ENCODE measurements around the gene MMAB. TPM values are rescaled to one million over a fixed set of nuclear protein-coding genes. Genes with fewer than 3 reads are reported as not detected.
A peak's percentile ranks its signal among the peaks of the same experiment; 100 is the strongest.

The MMAB gene
- total RNA-seq, 4 donors from 2014 or later: 4.4 to 18.7 (median 11.9) TPM

DNA sequence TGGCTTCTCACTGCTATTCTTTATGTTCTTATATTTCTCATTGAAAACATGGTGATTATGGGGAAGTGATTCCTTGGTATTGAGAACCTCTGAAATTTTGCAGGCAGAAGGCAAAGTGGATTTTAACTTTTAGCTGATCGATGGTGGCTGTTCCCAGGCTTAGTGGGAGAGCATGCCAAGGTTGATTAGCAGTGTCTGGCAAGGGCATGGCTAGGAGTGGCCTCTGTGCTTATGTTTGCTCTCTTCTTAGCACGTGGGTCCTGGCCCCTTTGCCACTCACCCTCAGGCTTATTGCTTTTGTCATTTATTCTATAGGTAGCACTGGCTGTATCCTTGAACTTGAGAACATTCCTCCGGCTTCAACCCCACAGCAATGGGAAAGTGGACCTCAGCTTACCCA lies 2.4 kb upstream of the MMAB start:
- Histone ChIP-seq H3K4me3 (no peak overlapping the region), H3K4me1 (peaks cover 7 to 18% (median 13%) of the 10 kb centered on the region in 4 donors), H3K27ac (no peak overlapping the region), H3K27me3 (no peaks in the 10 kb centered on the region), H3K9me3 (no peaks in the 10 kb centered on the region), H3K36me3 (peaks cover 0 to 17% (median 3%) of the 10 kb centered on the region in 4 donors)
- intact Hi-C loops (cut with DNase I; ENCODE audit: low total_unique reads) (no loop called here), in situ Hi-C loops (cut with MboI; ENCODE audit: low pct_ligation_motif_present in 1 of 4, low pct_unique_long_range_greater_than_20kb in 1 of 4, low sequenced_read_pairs in 3 of 4) (no loop called here)
- no peak for DNase-seq
- WGBS, 2 donors (ENCODE audit: low coverage in 1 of 2): 88 to 100% methylated on average over 2 to 3 of the region's 3 CpGs
- no peak for TF ChIP-seq EP300 (IDR thresholded peaks at IDR 0.05; ENCODE audit: low read depth)
- TF ChIP-seq, protein P1, sequence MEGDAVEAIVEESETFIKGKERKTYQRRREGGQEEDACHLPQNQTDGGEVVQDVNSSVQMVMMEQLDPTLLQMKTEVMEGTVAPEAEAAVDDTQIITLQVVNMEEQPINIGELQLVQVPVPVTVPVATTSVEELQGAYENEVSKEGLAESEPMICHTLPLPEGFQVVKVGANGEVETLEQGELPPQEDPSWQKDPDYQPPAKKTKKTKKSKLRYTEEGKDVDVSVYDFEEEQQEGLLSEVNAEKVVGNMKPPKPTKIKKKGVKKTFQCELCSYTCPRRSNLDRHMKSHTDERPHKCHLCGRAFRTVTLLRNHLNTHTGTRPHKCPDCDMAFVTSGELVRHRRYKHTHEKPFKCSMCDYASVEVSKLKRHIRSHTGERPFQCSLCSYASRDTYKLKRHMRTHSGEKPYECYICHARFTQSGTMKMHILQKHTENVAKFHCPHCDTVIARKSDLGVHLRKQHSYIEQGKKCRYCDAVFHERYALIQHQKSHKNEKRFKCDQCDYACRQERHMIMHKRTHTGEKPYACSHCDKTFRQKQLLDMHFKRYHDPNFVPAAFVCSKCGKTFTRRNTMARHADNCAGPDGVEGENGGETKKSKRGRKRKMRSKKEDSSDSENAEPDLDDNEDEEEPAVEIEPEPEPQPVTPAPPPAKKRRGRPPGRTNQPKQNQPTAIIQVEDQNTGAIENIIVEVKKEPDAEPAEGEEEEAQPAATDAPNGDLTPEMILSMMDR (IDR thresholded peaks at IDR 0.05): no peak
- TF ChIP-seq POLR2AphosphoS5 (IDR thresholded peaks at IDR 0.05): no peak
- no peak for TF ChIP-seq POLR2A (IDR thresholded peaks at IDR 0.05)

DNA sequence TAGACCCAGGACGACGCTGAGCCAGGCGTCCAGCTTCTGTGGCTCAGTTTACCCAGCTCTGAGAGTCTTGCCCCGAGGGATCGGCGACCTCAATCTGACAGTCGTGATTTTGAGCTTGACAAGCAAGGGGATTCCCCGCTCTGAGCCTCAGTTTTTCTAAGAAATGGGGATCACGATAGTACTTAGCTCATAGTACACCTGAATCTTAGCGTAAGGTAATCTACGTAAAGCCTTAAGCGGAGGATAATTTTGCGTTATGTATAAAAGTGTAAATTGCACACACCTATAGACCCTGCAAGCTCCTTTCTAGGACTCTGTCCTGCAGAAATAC lies 575 bp upstream of the MMAB start:
- Histone ChIP-seq H3K4me3 (peak overlapping the region; percentile 55 to 83 (median 72)), H3K27me3 (no peaks in the 10 kb centered on the region), H3K27ac (peak overlapping the region; percentile 69 to 93 (median 83)), H3K4me1 (peaks cover 7 to 18% (median 13%) of the 10 kb centered on the region in 4 donors), H3K9me3 (no peaks in the 10 kb centered on the region), H3K36me3 (peaks cover 0 to 17% (median 3%) of the 10 kb centered on the region in 4 donors)
- no peak for DNase-seq
- in situ Hi-C loops (cut with MboI; ENCODE audit: low pct_ligation_motif_present in 1 of 4, low pct_unique_long_range_greater_than_20kb in 1 of 4, low sequenced_read_pairs in 3 of 4) (no loop called here), intact Hi-C loops (cut with DNase I; ENCODE audit: low total_unique reads) (no loop called here)
- TF ChIP-seq POLR2AphosphoS5 (IDR thresholded peaks at IDR 0.05): no peak
- TF ChIP-seq POLR2A (IDR thresholded peaks at IDR 0.05): no peak
- no peak for TF ChIP-seq EP300 (IDR thresholded peaks at IDR 0.05; ENCODE audit: low read depth)
- TF ChIP-seq, protein P1 (IDR thresholded peaks at IDR 0.05): no peak
- 2% methylated on average over 8 of the region's 13 CpGs; no CpG with 5 or more reads in 1 of the 2 donors for WGBS, 2 donors (ENCODE audit: low coverage in 1 of 2)

DNA sequence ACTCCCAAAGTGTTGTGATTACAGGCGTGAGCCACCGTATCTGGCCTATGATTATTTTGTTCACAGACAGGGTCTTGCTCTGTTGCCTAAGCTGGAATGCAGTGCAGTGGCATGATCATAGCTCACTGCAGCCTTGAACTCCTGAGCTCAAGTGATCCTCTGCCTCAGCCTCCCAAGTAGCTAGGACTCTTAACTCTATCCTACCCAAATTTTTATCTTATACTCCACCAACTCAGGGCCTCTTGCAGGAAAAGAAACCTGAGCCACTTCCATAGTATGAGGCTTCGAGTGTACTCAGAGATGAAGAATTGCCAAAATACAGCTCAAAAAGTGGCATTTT lies 828 bp downstream of the MMAB start:
- H3K4me1 ChIP-seq: peaks cover 7 to 18% (median 13%) of the 10 kb centered on the region in 4 donors
- H3K27ac ChIP-seq: peak overlapping the region in 3 of 4 donors; percentile 81 to 93 (median 85)
- intact Hi-C loops (cut with DNase I; ENCODE audit: low total_unique reads) (no loop called here), in situ Hi-C loops (cut with MboI; ENCODE audit: low pct_ligation_motif_present in 1 of 4, low pct_unique_long_range_greater_than_20kb in 1 of 4, low sequenced_read_pairs in 3 of 4) (no loop called here)
- peak overlapping the region in 3 of 4 donors; percentile 71 to 83 (median 72) for H3K4me3 ChIP-seq
- H3K9me3 ChIP-seq: no peaks in the 10 kb centered on the region
- H3K27me3 ChIP-seq: no peaks in the 10 kb centered on the region
- DNase-seq: no peak
- H3K36me3 ChIP-seq: peaks cover 0 to 10% (median 3%) of the 10 kb centered on the region in 4 donors
- 69 to 86% methylated on average over 2 to 3 of the region's 3 CpGs for WGBS, 2 donors (ENCODE audit: low coverage in 1 of 2)
- TF ChIP-seq EP300 (IDR thresholded peaks at IDR 0.05; ENCODE audit: low read depth): no peak
- TF ChIP-seq POLR2A (IDR thresholded peaks at IDR 0.05): no peak
- no peak for TF ChIP-seq POLR2AphosphoS5 (IDR thresholded peaks at IDR 0.05)
- TF ChIP-seq, protein P1 (IDR thresholded peaks at IDR 0.05): no peak

- TF ChIP-seq POLR2A (IDR thresholded peaks at IDR 0.05) (no peak), POLR2AphosphoS5 (IDR thresholded peaks at IDR 0.05) (no peak), EP300 (IDR thresholded peaks at IDR 0.05; ENCODE audit: low read depth) (no peak)
- TF ChIP-seq, protein P1 (IDR thresholded peaks at IDR 0.05): no peak
- 78 to 79% methylated on average over 5 of the region's 5 CpGs for WGBS, 2 donors (ENCODE audit: low coverage in 1 of 2)
- H3K9me3 ChIP-seq: no peaks in the 10 kb centered on the region
- intact Hi-C loops (cut with DNase I; ENCODE audit: low total_unique reads): no loop called here
- H3K27ac ChIP-seq: no peak overlapping the region
- in situ Hi-C loops (cut with MboI; ENCODE audit: low pct_ligation_motif_present in 1 of 4, low pct_unique_long_range_greater_than_20kb in 1 of 4, low sequenced_read_pairs in 3 of 4): no loop called here
- DNase-seq: no peak
- no peak overlapping the region for H3K4me3 ChIP-seq
- peaks cover 0 to 7% (median 2%) of the 10 kb centered on the region in 4 donors for H3K36me3 ChIP-seq
- H3K4me1 ChIP-seq: peaks cover 7 to 18% (median 13%) of the 10 kb centered on the region in 4 donors
- H3K27me3 ChIP-seq: no peaks in the 10 kb centered on the region
These were observed 1.4 kb downstream of the MMAB start for GRCh38 chr12:109571773-109572505.

Measured in transverse colon (tissue), 4 donors.